ENCODE data around the gene DRAP1. TPM values are rescaled to one million over a fixed set of nuclear protein-coding genes. Genes with fewer than 3 reads are reported as not detected.

DRAP1 gene
- total RNA-seq, 2 experiments from 2014 or later = 68.2 to 93.2 TPM

DNA sequence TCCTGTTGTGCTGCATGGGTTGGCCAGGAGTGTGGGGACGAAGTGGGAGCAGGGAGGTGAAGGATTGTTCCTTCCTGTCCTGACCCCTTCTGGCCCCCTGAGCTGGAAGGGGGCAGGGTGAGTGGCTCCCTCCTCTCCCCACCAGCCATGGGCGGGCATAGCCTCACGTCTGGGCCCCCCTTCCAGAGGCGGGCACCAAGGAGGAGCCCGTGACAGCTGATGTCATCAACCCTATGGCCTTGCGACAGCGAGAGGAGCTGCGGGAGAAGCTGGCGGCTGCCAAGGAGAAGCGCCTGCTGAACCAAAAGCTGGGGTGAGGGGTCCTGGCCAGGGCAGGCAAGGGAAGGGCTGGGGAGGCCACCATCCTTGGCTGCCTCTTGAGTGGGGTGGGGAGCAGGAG is 45.7 kb downstream of the DRAP1 start:
- intact Hi-C loops (cut with micrococcal nuclease; ENCODE audit: unreplicated experiment) = no loop called here
- Histone ChIP-seq H4K20me1 (ENCODE audit: insufficient read depth, low read length) (peaks cover 7% of the 10 kb centered on the region; the same call in 1 of the 2 replicates), H3K27ac (ENCODE audit: low read depth, low read length, poor library complexity, severe bottlenecking) (no peak overlapping the region), H3K36me3 (ENCODE audit: insufficient read depth, low read length) (peaks cover 58% of the 10 kb centered on the region), H3K9me2 (ENCODE audit: insufficient read depth, low read length) (no peaks in the 10 kb centered on the region), H3K9me3 (ENCODE audit: low read length) (no peaks in the 10 kb centered on the region), H3K4me2 (ENCODE audit: low read length) (no peak overlapping the region), H2AFZ (ENCODE audit: low read length) (no peak overlapping the region), H3K79me2 (ENCODE audit: insufficient read depth, low read depth, low read length) (peaks cover 27% of the 10 kb centered on the region), H3K4me3 (ENCODE audit: low read depth, low read length, poor library complexity, severe bottlenecking) (no peak overlapping the region), H3K4me1 (ENCODE audit: insufficient read depth, low read length, poor library complexity, severe bottlenecking) (peaks cover 16% of the 10 kb centered on the region)
- no peak for DNase-seq (ENCODE audit: low spot score)
- BruUV-seq (replicated peaks) = no TSS peak
- TF ChIP-seq, protein P1, sequence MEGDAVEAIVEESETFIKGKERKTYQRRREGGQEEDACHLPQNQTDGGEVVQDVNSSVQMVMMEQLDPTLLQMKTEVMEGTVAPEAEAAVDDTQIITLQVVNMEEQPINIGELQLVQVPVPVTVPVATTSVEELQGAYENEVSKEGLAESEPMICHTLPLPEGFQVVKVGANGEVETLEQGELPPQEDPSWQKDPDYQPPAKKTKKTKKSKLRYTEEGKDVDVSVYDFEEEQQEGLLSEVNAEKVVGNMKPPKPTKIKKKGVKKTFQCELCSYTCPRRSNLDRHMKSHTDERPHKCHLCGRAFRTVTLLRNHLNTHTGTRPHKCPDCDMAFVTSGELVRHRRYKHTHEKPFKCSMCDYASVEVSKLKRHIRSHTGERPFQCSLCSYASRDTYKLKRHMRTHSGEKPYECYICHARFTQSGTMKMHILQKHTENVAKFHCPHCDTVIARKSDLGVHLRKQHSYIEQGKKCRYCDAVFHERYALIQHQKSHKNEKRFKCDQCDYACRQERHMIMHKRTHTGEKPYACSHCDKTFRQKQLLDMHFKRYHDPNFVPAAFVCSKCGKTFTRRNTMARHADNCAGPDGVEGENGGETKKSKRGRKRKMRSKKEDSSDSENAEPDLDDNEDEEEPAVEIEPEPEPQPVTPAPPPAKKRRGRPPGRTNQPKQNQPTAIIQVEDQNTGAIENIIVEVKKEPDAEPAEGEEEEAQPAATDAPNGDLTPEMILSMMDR (conservative IDR thresholded peaks at IDR 0.05; ENCODE audit: low read length) = no peak
- no peak for TF ChIP-seq EZH2phosphoT487 (IDR thresholded peaks at IDR 0.05; ENCODE audit: borderline replicate concordance, low read depth, low read length)
- ChIA-PET POLR2A (no interaction called here), CTCF (ENCODE audit: unreplicated experiment) (no interaction called here)

GRCh38 chr11:65965986-65966762 is 46.9 kb downstream of the DRAP1 start:
- TSS peak; percentile 77 for BruUV-seq (replicated peaks)
- CTCF ChIA-PET (ENCODE audit: unreplicated experiment) = no interaction called here

More at GRCh38 chr11:65965986-65966762, 46.9 kb downstream of the DRAP1 start:
- no peak for DNase-seq (ENCODE audit: low spot score)
- no peak overlapping the region for H3K4me2 ChIP-seq (ENCODE audit: low read length)
- H3K36me3 ChIP-seq (ENCODE audit: insufficient read depth, low read length) = peaks cover 65% of the 10 kb centered on the region
- no peak overlapping the region for H2AFZ ChIP-seq (ENCODE audit: low read length)
- H3K27ac ChIP-seq (ENCODE audit: low read depth, low read length, poor library complexity, severe bottlenecking) = no peak overlapping the region
- peaks cover 11% of the 10 kb centered on the region for H3K4me1 ChIP-seq (ENCODE audit: insufficient read depth, low read length, poor library complexity, severe bottlenecking)
- no peaks in the 10 kb centered on the region for H3K9me2 ChIP-seq (ENCODE audit: insufficient read depth, low read length)
- no peaks in the 10 kb centered on the region for H3K9me3 ChIP-seq (ENCODE audit: low read length)
- peaks cover 7% of the 10 kb centered on the region; the same call in 1 of the 2 replicates for H4K20me1 ChIP-seq (ENCODE audit: insufficient read depth, low read length)
- TF ChIP-seq, protein P1 (conservative IDR thresholded peaks at IDR 0.05; ENCODE audit: low read length) = no peak
- no peak for TF ChIP-seq EZH2phosphoT487 (IDR thresholded peaks at IDR 0.05; ENCODE audit: borderline replicate concordance, low read depth, low read length)
- no peak overlapping the region for H3K4me3 ChIP-seq (ENCODE audit: low read depth, low read length, poor library complexity, severe bottlenecking)
- intact Hi-C loops (cut with micrococcal nuclease; ENCODE audit: unreplicated experiment) = no loop called here
- POLR2A ChIA-PET = no interaction called here
- peaks cover 24% of the 10 kb centered on the region for H3K79me2 ChIP-seq (ENCODE audit: insufficient read depth, low read depth, low read length)

Measured in OCI-LY7 (cell line).